Measurements from ENCODE around the gene NINJ1.

- TF ChIP-seq TAF1 (IDR thresholded peaks at IDR 0.05; ENCODE audit: borderline replicate concordance, insufficient read depth, low read length) (no peak), POLR2AphosphoS5 (IDR thresholded peaks at IDR 0.05; ENCODE audit: low read depth, low read length) (no peak), REST (IDR thresholded peaks at IDR 0.05; ENCODE audit: insufficient read depth in 1 of 2, low read depth in 2 of 2, low read length in 2 of 2) (no peak), SIN3A (IDR thresholded peaks at IDR 0.05; ENCODE audit: borderline replicate concordance, insufficient read depth, low read length) (no peak)
Observed at GRCh38 chr9:93136011-93136440, 2.0 kb upstream of the NINJ1 start.
